D341Med (cell line): ENCODE measurements around the gene KLLN.
"Not testable (repeated sequence)": the region's sequence is repeated elsewhere in the genome, so short reads cannot be mapped to it uniquely, and the experiment has no call there.

Experiments
- DNase-seq: peaks from one replicate; pipeline ENCODE4 v3.0.0; 2012; ENCODE audit warnings: low spot score

KLLN gene, protein sequence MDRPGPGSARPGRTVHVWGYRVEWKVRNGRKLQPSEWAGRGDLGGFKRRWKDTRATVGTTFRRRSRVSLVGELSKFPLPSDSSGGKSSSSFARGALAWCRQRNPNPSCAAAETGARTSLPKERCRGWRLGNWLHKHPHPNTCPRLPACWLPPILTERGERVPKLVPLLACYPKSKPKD

GRCh38 chr10:87863053-87863943, at the start of gene KLLN, which contains the start of gene PTEN:
Gene KLLN, minus strand, starts transcription at chr10:87863533. Its CDS starts 1,046 bp downstream, at chr10:87862487.
Gene PTEN, plus strand, starts transcription at chr10:87863625. Its CDS starts 845 bp downstream, at chr10:87864470.
- DNase-seq, result peak; percentile 85

DNA sequence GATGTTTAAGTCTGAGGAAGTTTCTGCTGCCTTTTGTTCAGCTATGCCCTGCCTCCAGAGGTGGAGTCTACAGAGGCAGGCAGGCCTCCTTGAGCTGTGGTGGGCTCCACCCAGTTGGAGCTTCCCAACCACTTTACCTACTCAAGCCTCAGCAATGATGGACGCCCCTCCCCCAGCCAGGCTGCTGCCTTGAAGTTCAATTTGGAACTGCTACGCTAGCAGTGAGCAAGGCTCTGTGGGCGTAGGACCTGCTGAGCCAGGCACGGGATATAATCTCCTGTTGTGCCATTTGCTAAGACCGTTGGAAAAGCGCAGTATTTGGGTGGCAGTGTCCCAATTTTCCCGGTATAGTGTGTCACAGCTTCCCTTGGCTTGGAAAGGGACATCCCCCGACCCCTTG, 40.1 kb upstream of the KLLN start:
- not testable (repeated sequence) for DNase-seq

GRCh38 chr10:87897957-87898356, 34.6 kb upstream of the KLLN start:
- DNase-seq, result not testable (repeated sequence)

DNA sequence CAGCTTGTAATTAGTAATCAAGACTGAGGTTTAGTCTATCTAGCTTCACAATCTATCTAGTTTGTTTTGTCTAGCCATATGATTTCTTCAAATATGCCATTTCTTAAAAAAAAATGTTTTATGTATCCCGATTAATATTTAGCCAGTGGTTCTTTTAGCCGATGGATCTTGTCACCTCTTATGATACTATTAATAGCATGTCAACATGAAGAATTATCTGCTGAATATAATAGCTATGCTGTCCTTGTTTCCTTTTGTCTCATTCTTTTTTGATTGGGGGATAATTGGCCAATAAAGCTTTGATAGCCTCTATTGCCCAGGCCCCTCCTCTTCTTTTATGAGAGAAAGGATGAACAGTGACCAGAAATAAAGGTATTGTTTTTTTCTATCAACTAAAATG, 32.9 kb upstream of the KLLN start:
- no peak for DNase-seq

DNA sequence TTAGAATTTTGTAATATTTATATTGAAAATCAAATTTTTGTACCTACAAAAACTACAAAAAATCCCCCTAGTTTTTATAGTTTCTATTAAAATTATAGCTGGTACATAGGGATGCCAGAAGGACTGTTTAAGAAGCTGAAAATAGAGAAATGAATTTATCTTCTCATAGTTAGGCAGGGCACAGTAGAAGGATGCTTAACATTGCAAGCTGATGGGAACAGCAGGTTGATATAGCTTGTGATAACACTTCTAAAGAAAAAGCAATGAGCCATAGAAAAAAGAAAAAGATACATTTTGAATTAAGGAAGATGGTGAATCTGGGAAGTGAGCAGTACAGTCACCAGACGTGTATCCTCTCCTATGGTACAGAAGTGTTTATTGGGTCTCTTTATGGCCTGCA, 32.1 kb upstream of the KLLN start:
- DNase-seq, result no peak

GRCh38 chr10:87887548-87888289, 24.4 kb upstream of the KLLN start:
- DNase-seq, result no peak

DNA sequence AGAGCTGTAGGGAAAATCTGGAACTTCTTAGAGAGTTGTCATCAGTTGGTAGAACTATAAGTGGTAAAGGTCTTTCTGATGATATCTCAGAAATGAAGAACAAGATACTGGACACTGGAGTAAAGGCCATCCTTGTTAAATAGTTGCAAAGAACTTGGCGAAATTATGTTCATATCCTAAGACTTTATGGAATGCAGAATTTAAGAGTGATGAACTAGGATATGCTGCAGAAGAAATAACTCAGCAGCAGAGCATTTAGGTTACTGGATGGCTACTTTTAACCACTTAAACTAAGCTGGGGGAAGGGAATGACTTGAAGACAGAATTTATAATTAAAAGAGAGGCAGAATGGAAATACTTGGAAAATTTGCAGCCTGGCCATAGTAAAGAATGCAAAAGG, 23.8 kb upstream of the KLLN start:
- DNase-seq, result no peak

DNA sequence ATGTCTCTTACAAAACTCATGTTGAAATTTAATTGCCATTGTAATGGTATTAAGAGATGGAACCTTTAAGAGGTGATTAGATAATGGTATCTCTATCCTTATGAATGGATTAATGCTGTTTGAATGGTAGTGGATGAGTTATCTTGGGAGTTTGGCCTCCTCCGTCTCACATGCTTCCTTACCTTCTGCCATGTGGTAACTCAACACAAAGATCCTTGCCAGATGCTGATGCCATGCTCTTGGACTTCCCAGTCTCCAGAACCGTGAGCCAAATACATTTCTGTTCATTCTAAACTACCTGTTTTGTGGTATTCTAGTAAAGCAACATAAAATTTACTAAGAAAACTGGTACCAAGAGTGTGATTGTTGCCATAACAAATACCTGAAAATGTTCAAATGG, 23.3 kb upstream of the KLLN start:
- no peak for DNase-seq

- DNase-seq, result no peak
Measured at GRCh38 chr10:87882555-87883294, 19.4 kb upstream of the KLLN start.

DNA sequence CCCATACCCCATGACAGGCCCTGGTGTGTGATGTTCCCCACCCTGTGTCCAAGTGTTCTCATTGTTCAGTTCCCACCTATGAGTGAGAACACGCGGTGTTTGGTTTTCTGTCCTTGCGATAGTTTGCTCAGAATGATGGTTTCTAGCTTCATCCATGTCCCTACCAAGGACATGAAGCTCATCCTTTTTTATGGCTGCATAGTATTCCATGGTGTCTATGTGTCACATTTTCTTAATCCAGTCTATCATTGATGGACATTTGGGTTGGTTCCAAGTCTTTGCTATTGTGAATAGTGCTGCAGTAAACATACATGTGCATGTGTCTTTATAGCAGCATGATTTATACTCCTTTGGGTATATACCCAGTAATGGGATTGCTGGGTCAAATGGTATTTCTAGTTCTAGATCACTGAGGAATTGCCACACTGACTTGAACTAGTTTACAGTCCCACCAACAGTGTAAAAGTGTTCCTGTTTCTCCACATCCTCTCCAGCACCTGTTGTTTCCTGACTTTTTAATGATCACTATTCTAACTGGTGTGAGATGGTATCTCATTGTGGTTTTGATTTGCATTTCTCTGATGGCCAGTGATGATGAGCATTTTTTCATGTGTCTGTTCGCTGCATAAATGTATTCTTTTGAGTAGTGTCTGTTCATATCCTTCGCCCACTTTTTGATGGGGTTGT, 18.2 kb upstream of the KLLN start:
- not testable (repeated sequence) for DNase-seq

DNA sequence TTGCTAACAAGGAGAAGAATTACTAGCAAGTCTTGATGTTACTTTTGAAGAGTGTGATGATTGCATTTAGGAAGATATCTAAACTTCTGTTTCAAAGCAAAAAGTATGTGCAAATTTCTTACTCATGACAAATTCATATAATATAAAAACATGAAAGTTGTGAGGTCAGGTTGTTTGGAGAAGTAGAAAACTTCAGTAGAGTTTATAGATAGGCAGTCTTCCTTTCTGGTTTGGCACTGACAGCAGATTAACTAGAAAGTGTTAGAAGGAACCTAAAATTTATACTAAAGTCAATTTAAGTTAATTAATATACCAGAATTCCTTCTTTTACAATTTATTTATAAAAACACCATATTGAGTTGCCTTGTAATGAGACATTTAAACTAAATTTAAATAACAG, 17.0 kb upstream of the KLLN start:
- DNase-seq, result no peak

GRCh38 chr10:87878664-87879459, 15.5 kb upstream of the KLLN start:
- no peak for DNase-seq

DNA sequence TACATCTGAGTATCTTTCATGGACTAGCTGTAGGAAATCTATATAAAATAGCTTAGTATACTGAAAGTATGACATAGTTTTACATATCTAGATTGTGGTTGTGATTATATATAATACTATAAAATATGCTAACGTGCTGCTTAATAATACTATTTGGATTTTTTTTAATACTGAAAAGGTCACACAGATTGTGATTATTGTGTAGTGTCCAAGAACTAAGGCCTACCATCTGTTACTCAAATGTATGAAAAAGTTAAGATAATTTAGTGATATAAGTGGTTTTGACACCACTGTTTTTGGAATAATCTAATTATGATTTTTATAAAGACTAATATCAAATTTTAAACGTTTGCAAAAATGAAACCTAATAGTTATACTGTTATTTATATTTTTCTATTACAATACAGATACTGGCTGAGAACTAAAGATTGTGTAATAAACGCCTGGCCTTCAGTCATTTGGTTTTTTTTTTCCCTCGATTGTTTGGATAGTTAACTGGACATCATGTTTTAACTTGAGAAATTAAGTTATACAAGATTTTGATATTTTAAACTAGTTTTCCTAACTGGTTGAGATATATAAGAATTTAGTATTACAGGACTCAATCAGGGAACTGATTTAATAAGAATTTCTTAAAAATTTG, 12.7 kb upstream of the KLLN start:
- DNase-seq, result no peak

GRCh38 chr10:87873656-87874055, 10.3 kb upstream of the KLLN start:
- DNase-seq, result no peak

- no peak for DNase-seq
Measured at GRCh38 chr10:87872828-87873227, 9.5 kb upstream of the KLLN start.

DNA sequence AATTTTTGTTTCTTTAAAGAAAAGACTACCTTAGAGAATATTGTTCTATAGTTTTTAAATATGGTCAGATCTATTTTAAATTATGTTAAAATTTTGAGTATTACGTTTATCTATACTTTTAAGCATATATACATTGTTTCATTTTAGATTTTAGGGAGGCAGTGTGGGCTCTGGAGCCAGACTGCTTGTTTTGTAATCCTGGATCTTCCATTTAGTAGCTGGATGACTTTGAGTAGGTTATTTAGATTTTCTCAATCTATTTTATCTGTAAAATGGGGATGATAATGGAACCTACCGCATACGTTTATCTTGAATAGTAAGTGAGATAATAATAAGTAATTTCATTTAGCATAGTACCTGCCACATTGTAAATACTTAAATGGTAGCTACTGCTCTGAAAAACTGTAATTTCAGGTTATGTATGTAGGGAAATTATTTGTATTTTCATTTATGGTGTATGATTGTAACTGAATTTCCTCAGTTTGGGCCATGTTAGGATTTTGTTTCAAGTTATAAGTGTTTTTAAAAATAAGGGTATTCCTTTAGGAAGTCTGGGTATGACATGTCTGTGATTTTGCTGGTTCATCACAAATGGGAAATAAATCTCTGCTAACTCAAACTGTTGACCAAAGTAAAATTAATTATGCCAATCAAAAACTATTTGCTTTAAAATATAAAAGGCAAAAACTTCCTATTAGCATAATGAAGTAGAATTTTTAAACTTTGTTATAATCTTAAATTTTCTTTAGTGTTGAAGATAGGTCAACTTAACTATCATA, 6.6 kb upstream of the KLLN start:
- DNase-seq, result no peak

- not testable (repeated sequence) for DNase-seq
Measured at GRCh38 chr10:87869139-87869538, 5.8 kb upstream of the KLLN start.

GRCh38 chr10:87868277-87868676, 4.9 kb upstream of the KLLN start:
- no peak for DNase-seq

GRCh38 chr10:87867453-87867852, 4.1 kb upstream of the KLLN start:
- DNase-seq, result no peak
